Kidney (tissue), 14 donors: ENCODE data around the gene CARD11. TPM values are rescaled to one million over a fixed set of nuclear protein-coding genes. Genes with fewer than 3 reads are reported as not detected.

Experiments used
- DNase-seq, 5 donors: peaks; one replicate each; pipeline ENCODE4 v3.0.0-alpha.2; 2013 to 2020
- FAIRE-seq: peaks from 2 replicates; lab custom pipeline; 2012; peaks lifted over from hg19 to GRCh38; lab: Jason Lieb, UNC
- H3K27ac ChIP-seq, 2 donors: one replicate each; pipeline ENCODE4 v1.7.0; 2013; ENCODE audit warnings: low read depth in 2 of 2, low read length in 2 of 2, inconsistent platforms in 1 of 2
- H3K27me3 ChIP-seq: one replicate; pipeline ENCODE4 v1.7.1; 2013; ENCODE audit warnings: low read length, inconsistent platforms; ENCODE audit not compliant: control insufficient read depth, insufficient read depth
- H3K36me3 ChIP-seq, 3 donors: one replicate each; pipeline versions ENCODE4 v1.7.0 to v1.7.1; 2013; ENCODE audit warnings: low read length in 3 of 3, control low read depth in 1 of 3, inconsistent platforms in 1 of 3; ENCODE audit not compliant: insufficient read depth in 3 of 3, control insufficient read depth in 2 of 3
- H3K4me1 ChIP-seq, 3 donors: one replicate each; pipeline versions ENCODE4 v1.7.0 to v1.7.1; 2013; ENCODE audit warnings: low read length in 3 of 3, inconsistent platforms in 1 of 3, low read depth in 1 of 3; ENCODE audit not compliant: control insufficient read depth in 2 of 3, insufficient read depth in 2 of 3
- H3K4me3 ChIP-seq, 3 donors: one replicate each; pipeline versions ENCODE4 v1.7.0 to v1.8.1; 2013; ENCODE audit warnings: low read length in 3 of 3, control low read depth in 1 of 3, inconsistent platforms in 1 of 3
- H3K9ac ChIP-seq, 3 donors: one replicate each; pipeline versions ENCODE4 v1.7.0 to v1.7.1; 2013; ENCODE audit warnings: low read length in 3 of 3, control low read depth in 1 of 3, inconsistent platforms in 1 of 3
- H3K9me3 ChIP-seq, 3 donors: one replicate each; pipeline versions ENCODE4 v1.7.0 to v1.7.1; 2013; ENCODE audit warnings: low read length in 3 of 3, control low read depth in 1 of 3, inconsistent platforms in 1 of 3; ENCODE audit not compliant: control insufficient read depth in 2 of 3, insufficient read depth in 1 of 3
- CTCF ChIP-seq: IDR thresholded peaks from 3 replicates; pipeline ENCODE4 v1.5.1; 2012; ENCODE audit warnings: mild to moderate bottlenecking, moderate library complexity, borderline replicate concordance; ENCODE audit not compliant: insufficient read depth; ENCODE audit errors: extremely low read depth
- intact Hi-C: fragments of 100-400 bp; cut with DNase I; formaldehyde crosslinking; loops from one replicate; pipeline ENCODE4 v1.11.1; 2022
- polyA plus RNA-seq: library from polyadenylated mRNA; stranded (reverse); fragments of 350-450 nt; fragmentation: Illumina TruSeq; extraction: RNeasy Lipid Tissue Mini Kit (QIAGEN cat#74804); gene quantifications from one replicate; pipeline ENCODE4 v1.2.3, GENCODE V29; 2014; ENCODE audit warnings: low read depth, low replicate concordance; ENCODE audit not compliant: insufficient read depth
- total RNA-seq: library from RNA; stranded (reverse); fragmentation: NEBNext Ultra II Directional; extraction: Animal tissue kit (Norgen Biotek cat#: 25700); gene quantifications from one replicate; pipeline ENCODE4 v1.2.1, GENCODE V29; 2021
- donor health status: control.
- donor health status: control.
- donor health status: control.
- donor health status: control.
- donor health status: control.
- donor health status: DM: yes; HTN: yes; CAD: no.
- donor health status: Normal renal cell carcinoma (clear cell type).

The CARD11 gene
- total and polyA plus RNA-seq, 2 donors from 2014 or later = 0.22 to 9.6 TPM

- Histone ChIP-seq H3K27me3 (peaks cover 2% of the 10 kb centered on the region), H3K36me3 (no peaks in the 10 kb centered on the region), H3K4me1 (no peaks in the 10 kb centered on the region), H3K27ac (no peak overlapping the region), H3K9ac (no peak overlapping the region), H3K9me3 (no peaks in the 10 kb centered on the region), H3K4me3 (no peak overlapping the region)
- intact Hi-C loops = no loop called here
- no peak for FAIRE-seq
- TF ChIP-seq CTCF = no peak
- DNase-seq = peak in 2 of 5 donors; percentile 30 to 67
Measured at GRCh38 chr7:2936891-2937580, 106.6 kb downstream of the CARD11 start.

- Histone ChIP-seq H3K27ac (no peak overlapping the region), H3K9me3 (no peaks in the 10 kb centered on the region), H3K36me3 (no peaks in the 10 kb centered on the region), H3K4me3 (no peak overlapping the region), H3K4me1 (no peaks in the 10 kb centered on the region), H3K27me3 (no peaks in the 10 kb centered on the region), H3K9ac (no peak overlapping the region)
- TF ChIP-seq CTCF = no peak
- intact Hi-C loops = no loop called here
- no peak for FAIRE-seq
- peak in 1 of 5 donors; percentile 13 for DNase-seq
Measured at GRCh38 chr7:2936301-2936700, 107.4 kb downstream of the CARD11 start.

GRCh38 chr7:2934984-2935740 lies 108.5 kb downstream of the CARD11 start:
- no peak for TF ChIP-seq CTCF
- peak in 2 of 5 donors; percentile 19 to 49 for DNase-seq
- H3K27ac ChIP-seq = no peak overlapping the region
- intact Hi-C loops = no loop called here
- no peaks in the 10 kb centered on the region for H3K27me3 ChIP-seq
- H3K9ac ChIP-seq = no peak overlapping the region
- no peaks in the 10 kb centered on the region for H3K4me1 ChIP-seq
- no peaks in the 10 kb centered on the region for H3K36me3 ChIP-seq
- no peaks in the 10 kb centered on the region for H3K9me3 ChIP-seq
- H3K4me3 ChIP-seq = no peak overlapping the region
- no peak for FAIRE-seq
